HG03432 (cell line): ENCODE results near the gene PSG6.
"Not testable (repeated sequence)": the region's sequence is repeated elsewhere in the genome, so short reads cannot be mapped to it uniquely, and the experiment has no call there.

Experiments
- ATAC-seq: cut with Tn5 transposase; IDR thresholded peaks from one replicate; pipeline ENCODE4 v1.9.1; 2021; ENCODE audit warnings: mild to moderate bottlenecking, moderate library complexity; ENCODE audit not compliant: unreplicated experiment

PSG6 gene

DNA sequence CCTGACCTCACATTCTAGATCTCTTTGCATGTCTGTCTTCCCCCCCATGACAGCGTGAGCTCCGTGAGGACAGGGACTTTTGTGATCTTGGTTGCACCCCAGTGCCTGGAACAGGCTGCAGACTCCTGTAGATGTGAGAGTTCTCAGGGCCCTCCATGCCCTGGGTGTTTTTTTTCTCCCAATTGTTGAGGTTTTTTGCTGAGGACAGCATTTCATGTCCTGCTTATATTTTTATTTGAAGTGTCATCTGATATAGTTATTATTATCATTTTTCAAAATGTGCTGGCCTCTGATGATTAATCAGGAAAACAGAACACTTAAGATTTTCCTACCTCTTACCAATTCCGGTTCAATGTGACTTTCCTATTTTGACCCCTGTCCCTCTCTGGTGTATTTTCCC is 62.9 kb downstream of the PSG6 start:
- ATAC-seq, result not testable (repeated sequence)

- ATAC-seq, result not testable (repeated sequence)
Measured at GRCh38 chr19:42853231-42853630, 64.5 kb downstream of the PSG6 start.

GRCh38 chr19:42852821-42853220 is 64.9 kb downstream of the PSG6 start:
- not testable (repeated sequence) for ATAC-seq
